Activated T-helper 9 cell treated with anti-CD3 and anti-CD28 coated beads, Interleukin-2, amount 50 U/mL, for 16 hours (primary cell): ENCODE data around the gene LRBA.
"Not testable (repeated sequence)": the region's sequence is repeated elsewhere in the genome, so short reads cannot be mapped to it uniquely, and the experiment has no call there.

Source experiments
- DNase-seq: peaks from one replicate; pipeline ENCODE4 v3.0.0-alpha.2; 2020; ENCODE audit warnings: low read depth

LRBA gene

GRCh38 chr4:151014521-151015458 lies at the start of gene LRBA:
TSS of gene LRBA (minus strand) at chr4:151015284. CDS start at chr4:151014642, 642 bp downstream.
- peak; percentile 72 for DNase-seq

DNA sequence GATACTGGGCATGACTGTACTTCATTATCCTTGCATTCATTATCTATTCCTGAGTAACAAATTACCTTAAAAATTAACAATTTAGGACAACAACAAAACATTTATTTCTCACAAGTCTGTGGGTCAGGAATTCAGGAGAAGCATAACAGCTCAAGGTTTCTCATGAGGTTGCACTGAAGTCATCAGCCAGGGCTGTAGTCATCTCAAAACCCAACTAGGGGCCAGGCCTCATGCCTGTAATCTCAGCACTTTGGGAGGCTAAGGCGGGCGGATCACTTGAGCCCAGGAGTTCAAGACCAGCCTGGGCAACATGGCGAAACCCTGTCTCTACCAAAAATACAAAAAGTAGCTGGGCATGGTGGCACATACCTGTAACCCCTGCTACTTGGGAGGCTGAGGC lies 48.1 kb upstream of the LRBA start:
- DNase-seq = not testable (repeated sequence)

GRCh38 chr4:151055539-151055938 lies 40.5 kb upstream of the LRBA start:
- no peak for DNase-seq

DNA sequence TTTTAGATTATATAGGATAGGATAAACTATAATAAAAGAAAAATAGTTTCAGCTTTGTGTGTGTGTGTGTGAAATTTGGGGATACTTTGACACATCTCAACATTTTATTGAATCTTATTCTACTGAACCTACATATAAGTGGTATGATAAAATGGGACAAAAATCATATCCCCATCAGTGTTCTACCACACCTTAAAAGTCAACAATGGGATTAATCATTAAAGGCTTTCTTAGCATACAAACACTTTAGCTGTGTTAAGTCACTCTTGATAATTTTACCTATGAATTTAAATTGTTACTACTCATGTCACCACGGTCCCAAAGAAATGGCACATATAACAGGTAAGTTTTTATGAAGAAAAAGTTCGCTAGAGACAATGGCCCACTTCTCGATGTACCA lies 37.7 kb upstream of the LRBA start:
- no peak for DNase-seq

GRCh38 chr4:151049430-151049884 lies 34.4 kb upstream of the LRBA start:
- no peak for DNase-seq

GRCh38 chr4:151048913-151049312 lies 33.8 kb upstream of the LRBA start:
- no peak for DNase-seq

- DNase-seq = no peak
Measured at GRCh38 chr4:151046609-151047008, 31.5 kb upstream of the LRBA start.

- no peak for DNase-seq
Measured at GRCh38 chr4:151045907-151046306, 30.8 kb upstream of the LRBA start.

DNA sequence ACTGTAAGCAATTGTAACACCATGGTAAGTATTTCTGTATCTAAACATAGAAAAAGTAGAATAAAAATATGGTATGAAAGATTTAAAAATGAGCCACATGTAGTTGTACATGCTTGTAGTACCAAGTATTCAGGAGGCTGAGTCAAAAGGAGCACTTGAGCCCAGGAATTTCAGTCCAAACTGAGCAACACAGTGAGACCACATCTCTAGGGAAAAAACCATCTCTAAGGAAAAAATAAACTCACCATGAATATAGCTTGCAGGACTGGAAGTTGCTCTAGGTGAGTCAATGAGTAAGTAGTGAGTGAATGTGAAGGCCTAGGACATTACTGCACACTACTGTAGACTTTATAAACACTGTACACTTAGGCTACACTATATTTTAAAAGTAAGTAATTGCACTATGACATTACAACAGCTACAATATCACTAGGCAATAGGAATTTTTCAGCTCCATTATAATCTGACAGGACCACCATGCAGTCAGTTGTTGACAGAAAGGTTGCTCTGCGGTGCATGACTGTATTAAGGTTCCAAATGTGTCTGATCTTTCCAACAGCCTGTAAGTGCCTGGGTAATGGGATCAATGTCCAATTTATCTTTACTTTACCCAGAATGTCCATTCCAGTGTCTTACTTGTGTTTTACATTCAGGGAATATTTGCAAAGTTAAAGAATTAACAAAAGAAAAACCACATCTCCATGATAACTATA lies 28.9 kb upstream of the LRBA start:
- DNase-seq = no peak

GRCh38 chr4:151039733-151040132 lies 24.6 kb upstream of the LRBA start:
- no peak for DNase-seq

- no peak for DNase-seq
Measured at GRCh38 chr4:151038452-151039157, 23.5 kb upstream of the LRBA start.

DNA sequence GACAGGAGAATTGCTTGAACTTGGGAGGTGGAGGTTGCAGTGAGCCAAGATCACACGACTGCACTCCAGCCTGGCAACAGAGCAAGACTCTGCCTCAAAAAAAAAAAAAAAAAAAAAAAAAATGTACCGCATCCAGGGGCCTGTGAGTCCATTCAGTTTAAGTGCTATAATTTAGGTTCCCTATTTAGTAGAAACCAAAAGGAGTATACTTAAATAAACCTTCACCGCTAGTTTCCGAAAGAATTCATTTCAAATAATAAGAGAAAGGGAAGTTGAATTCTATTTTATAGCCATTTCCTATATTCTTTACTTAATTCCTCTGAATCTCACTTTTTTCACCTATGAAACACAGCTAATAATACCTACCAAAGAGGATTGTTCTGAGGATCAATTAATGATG lies 20.8 kb upstream of the LRBA start:
- DNase-seq = no peak

- DNase-seq = no peak
Measured at GRCh38 chr4:151035328-151035727, 20.2 kb upstream of the LRBA start.

DNA sequence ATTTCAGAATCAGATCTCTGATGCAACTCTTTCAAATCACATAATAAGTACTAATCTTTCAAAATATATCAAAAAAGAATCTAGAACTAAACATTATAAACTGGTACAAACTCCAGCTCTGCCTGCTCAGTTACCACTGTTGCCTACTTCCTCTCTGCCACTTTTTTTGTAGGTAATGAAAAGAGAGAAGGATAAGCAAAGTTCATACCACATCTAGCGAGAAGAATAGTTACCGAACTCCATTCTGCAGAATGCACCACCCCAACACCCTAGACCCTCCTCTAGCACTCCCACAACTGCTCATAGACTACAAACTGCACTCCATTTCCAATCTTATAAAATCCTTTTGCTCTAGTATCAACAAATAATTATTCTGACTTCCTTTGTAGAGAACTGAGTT lies 19.7 kb upstream of the LRBA start:
- no peak for DNase-seq

GRCh38 chr4:151031831-151032605 lies 16.9 kb upstream of the LRBA start:
- no peak for DNase-seq

DNA sequence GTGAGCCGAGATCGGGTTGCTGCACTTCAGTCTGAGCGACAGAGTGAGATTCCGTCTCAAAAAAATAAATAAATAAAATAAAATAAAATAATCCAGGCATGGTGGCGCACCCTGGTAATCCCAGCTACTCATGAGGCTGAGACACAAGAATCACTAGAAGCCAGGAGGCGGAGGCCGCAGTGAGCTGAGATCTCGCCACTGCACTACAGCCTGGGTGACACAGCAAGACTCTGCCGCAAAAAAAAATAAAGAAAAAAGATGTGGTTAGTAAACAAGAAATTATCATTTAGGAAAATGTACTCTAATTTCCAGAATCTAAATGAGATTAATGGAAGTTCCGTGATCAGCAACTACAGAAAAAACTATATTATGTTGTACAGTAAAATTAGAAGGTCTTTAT lies 14.5 kb upstream of the LRBA start:
- peak; percentile 28 for DNase-seq

GRCh38 chr4:151029006-151029405 lies 13.9 kb upstream of the LRBA start:
- DNase-seq = not testable (repeated sequence)

GRCh38 chr4:151025759-151026158 lies 10.7 kb upstream of the LRBA start:
- DNase-seq = no peak

- no peak for DNase-seq
Measured at GRCh38 chr4:151022586-151022985, 7.5 kb upstream of the LRBA start.

DNA sequence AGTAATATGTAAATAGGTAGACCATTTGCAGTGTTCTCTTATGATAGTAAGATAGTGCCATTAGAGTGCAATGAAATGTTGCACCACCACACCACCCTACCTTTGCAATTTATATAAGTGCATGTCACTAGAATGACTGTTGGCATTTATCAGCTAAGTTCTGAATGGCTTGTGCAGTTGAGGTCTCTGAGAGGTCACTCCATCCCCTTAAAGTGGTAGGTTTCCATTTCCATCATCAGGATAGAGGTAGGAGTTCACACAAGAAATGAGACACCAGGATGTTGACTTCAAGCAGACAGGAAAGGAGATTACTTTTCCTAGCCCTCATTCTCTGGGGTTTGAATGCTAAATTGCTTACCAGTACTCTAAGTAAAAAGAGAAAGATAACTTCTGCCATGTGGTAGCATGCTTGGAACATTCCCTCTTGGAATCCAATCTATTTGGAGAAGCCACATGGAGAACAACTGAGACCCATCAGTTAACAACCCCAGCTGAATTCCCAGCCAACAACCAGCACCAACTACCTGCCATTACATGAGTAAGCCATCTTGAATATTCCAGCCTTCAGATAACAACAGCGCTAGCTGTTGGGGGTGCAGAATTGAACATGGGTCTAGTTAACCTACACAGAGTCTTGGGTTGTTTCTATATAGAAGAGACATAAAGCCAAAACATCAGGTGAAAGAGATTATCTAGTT lies 6.7 kb upstream of the LRBA start:
- DNase-seq = no peak
